ENCODE data around the gene TMEM266.

DNA sequence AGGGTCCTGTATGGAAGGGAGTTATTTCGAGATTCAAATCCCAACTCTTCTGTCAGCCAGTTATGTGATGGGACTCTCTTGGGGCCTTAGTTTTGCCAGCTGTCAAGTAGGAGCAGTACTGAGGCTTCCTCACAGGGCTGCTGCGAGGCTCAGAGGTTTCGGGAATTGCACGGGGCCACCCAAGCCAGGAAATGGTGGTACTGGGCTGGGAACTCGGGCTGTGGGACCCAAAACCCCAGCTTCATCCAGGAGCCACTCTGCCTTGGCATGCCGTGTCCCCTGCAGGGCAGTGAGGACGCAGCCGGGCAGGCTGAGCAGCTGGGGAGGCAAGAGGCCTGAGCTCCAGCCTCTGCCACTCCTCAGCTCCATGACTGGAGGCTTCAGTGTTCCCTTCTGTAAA lies 132.9 kb downstream of the TMEM266 start:
- TF ChIP-seq EZH2phosphoT487 (IDR thresholded peaks at IDR 0.05; ENCODE audit: low read depth, severe bottlenecking, unreplicated experiment) (no peak), EZH2 (IDR thresholded peaks at IDR 0.05; ENCODE audit: borderline replicate concordance) (no peak)
- TF ChIP-seq, protein P1, sequence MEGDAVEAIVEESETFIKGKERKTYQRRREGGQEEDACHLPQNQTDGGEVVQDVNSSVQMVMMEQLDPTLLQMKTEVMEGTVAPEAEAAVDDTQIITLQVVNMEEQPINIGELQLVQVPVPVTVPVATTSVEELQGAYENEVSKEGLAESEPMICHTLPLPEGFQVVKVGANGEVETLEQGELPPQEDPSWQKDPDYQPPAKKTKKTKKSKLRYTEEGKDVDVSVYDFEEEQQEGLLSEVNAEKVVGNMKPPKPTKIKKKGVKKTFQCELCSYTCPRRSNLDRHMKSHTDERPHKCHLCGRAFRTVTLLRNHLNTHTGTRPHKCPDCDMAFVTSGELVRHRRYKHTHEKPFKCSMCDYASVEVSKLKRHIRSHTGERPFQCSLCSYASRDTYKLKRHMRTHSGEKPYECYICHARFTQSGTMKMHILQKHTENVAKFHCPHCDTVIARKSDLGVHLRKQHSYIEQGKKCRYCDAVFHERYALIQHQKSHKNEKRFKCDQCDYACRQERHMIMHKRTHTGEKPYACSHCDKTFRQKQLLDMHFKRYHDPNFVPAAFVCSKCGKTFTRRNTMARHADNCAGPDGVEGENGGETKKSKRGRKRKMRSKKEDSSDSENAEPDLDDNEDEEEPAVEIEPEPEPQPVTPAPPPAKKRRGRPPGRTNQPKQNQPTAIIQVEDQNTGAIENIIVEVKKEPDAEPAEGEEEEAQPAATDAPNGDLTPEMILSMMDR (IDR thresholded peaks at IDR 0.05; ENCODE audit: poor library complexity): no peak

Data from hepatocyte (in vitro differentiated cells).